ENCODE data around the gene KMT5B.

Gene KMT5B

DNA sequence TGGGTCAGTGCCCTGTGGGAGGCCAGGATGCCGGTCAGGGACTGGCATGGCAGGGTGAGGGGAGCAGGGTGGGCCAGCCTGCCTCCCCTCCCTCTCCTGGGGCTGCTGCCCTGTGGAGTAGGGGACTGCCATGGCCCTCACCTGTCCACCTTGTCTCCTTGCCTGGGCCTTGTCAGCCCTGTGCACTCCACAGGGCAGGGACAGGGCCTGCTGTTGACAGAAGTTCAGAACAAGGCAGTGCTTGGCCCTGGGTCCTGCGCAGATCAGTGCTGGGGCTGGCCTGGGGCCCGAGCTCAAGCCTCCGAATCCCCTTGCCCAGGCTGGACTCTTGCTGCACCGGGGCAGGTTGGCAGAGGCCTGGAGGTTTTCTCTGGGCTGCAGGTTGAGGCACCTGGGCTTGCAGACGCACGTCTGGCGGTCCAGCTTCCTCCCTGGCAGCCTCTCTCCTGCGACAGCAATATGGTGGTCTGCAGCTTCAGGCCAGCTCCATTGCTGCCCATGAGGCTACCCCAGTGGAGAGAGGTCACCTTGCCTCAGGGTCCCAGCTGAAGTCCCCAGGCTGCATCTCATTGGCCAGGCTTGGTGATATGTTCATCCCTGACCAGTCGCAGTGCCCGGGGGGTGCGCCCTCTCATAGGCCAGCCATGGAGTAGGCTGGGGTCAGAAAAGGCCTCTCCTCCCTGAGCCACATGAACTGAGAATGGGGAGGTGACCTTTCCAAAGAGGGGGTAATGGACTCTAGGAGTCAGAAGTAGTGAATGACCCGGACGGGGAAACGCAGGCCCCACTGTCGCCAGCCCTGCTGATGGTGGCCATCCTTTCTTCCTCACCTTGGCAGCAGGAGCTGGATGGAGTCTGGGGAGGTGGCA is 70.4 kb downstream of the KMT5B start:
- DNase-seq = no peak

GRCh38 chr11:68142028-68142412 is 71.1 kb downstream of the KMT5B start:
- DNase-seq = no peak

DNA sequence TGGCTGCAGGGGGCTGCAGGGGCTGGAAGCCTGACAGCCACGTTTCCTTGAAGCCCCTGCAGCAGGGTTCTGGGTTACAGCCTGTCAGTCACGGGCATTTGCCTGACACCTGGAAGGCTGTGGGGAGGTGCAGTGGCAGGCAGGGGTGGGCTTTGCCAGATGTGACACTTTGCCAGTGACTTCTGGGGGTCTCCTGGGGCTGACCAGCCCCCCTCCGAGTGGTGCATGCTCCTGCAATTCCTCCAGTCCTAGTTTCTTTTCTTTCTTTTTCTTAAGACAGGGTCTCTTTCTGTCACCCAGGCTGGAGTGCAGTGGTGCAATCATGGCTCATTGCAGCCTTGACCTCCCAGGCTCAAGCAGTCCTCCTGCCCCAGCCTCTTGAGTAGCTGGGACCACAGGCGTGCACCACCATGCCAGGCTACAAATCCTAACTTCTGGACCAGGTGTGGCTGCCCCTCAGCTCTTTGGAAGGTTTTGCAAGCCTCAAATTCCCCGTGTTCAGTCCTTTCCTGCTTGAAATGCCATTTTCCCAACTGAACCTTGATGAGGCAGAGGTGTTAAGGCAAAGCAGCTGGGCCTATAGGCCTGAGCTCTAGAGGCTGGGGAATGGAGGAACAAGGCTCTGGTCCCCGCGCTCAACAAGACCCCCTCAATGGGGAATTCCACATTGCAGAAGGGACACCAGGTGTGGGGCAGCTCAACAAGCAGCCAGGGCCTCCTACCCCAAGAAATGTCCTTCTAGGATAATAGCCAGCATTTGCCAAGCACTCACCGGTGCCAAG is 71.7 kb downstream of the KMT5B start:
- DNase-seq = peak; percentile 7

DNA sequence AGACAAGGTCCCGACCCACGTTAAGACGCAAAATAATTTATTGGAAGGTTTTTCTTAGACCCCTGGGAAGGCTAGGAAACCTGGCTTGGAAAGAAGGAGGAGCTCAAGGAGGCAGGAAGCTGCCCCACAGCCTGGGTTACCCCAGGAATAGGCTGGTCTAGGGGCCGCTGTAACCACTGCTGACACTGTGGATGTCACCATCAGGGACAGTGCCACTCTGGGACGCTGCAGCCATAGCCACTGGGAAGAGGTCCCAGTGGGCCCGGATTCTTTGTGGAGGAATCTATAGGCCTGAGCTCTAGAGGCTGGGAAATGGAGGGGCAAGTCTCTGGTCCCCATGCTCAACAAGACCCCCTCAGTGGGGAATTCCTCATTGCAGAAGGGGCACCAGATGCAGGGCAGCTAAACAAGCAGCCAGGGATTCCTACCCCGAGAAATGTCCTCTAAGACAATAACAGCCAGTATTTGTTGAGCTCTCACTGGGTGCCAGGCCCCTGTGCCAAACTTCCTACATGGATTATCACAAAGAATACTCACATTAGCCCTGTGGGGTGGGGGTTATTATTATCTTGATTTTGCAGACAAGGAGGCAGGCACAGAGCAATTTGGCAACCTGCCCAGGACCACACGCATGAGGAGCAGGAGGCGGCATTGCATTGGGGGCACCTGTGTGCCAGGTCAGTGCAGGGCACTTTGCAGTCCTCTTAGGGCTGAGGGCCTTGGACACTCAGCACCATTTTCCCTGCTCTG is 72.4 kb downstream of the KMT5B start:
- DNase-seq = peak; percentile 29

DNA sequence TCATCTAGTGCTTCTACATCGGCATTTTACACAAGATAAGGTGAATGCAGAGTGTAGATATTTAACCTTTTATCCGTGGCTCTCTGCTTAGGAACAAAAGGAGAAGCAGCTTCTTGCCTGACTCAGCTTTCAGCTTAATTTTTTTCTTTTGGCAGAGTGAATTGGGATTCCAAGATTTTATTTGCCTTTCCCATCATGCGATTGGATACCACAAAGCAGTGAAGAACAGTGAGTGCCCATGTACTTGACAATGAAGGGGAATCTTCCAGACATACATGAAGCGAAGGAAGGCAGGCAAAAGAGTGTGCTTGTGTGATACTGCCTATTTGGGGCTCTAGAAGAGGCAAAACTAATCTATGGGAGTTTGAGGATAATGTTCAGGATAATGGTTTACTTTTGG is 74.9 kb downstream of the KMT5B start:
- DNase-seq = no peak

DNA sequence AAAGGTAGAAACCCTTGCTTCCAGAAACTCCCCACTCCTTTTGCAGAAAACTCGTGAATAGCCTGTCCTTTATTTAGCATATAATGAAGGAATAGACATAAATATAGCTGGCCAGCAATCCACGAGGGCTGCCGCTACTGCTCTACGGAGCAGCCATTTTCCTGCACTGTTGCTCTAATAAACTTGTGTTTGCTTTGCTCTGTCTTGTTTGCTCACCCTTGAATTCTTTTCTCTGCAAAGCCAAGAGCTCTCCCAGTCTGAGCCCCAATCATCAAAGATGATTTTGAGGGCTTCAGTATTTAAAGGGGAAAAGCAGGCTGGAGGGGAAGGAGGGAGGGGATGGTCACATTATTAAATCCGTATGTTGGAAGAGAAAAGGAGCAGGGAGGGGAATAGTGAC is 75.3 kb downstream of the KMT5B start:
- no peak for DNase-seq

DNA sequence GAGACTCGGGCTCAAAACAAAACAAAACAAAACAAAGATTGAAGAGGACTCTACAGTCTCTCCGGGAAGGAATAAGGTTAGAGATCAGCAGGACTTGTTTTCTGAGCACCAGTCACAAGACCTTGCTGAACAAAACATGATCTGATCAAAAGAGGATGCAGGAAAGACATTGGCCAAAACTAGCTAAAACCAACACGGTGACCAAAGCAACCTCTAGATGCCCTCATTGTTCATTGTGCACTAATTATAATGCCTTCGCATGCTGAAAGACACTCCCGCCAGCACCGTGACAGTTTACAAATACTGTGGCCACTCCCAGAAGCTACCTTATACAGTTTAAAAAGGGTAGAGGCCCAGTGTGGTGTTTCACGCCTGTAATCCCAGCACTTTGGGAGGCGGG is 76.2 kb downstream of the KMT5B start:
- DNase-seq = no peak

GRCh38 chr11:68135161-68135560 is 77.9 kb downstream of the KMT5B start:
- no peak for DNase-seq

DNA sequence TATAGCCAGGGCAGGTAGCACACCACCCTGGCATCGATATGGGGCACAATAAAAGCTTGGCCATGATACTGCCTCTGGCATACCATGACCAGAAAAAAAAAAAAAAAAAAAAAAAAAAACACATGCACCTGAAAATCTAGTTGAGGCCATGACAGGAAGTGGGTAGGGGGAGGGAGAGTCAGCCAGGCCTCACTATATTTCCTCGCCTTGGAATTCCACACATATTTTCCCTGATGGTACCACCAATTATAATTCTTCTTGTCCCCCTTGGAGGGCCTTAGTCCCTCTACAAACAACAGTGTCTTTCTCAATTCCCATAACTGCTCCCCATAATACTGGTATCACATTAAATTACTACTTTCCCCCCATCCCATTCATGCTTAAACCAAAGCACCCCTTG is 79.3 kb downstream of the KMT5B start:
- DNase-seq = no peak

- no peak for DNase-seq
These were observed 83.0 kb downstream of the KMT5B start for GRCh38 chr11:68130121-68130520.

DNA sequence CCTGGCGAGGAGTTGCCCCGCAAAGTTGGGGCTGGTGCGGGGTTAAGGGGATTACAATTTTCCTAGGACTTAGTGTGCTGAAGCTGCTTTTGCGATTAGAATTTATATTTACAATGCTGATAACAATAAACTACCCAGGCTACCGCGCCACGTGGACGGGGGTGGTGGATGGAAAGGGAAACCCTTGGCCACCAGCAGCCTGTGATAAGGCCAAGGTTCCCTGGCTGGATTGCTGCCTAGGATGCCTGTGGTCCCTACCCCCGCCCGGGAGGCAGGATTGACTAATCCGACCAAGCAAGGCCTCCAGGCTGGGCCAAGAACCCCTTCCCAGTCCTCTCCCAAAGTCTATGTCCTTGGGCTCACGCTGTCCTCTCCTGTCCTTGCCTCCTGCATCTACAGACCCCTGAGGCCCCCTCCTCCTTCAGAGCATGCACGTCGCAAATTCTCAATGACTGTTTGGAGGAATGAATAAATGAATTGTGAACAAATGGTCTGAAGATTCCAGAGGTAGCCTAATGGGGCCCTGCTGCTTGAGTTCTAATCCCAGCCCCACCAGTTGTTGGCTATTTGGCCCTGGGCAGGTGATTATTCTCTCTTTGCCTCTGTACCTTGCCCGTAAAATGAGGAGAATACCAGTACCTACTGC is 84.3 kb downstream of the KMT5B start:
- no peak for DNase-seq

GRCh38 chr11:68127714-68128681 is 85.1 kb downstream of the KMT5B start:
- no peak for DNase-seq

GRCh38 chr11:68125164-68125563 is 87.9 kb downstream of the KMT5B start:
- no peak for DNase-seq

DNA sequence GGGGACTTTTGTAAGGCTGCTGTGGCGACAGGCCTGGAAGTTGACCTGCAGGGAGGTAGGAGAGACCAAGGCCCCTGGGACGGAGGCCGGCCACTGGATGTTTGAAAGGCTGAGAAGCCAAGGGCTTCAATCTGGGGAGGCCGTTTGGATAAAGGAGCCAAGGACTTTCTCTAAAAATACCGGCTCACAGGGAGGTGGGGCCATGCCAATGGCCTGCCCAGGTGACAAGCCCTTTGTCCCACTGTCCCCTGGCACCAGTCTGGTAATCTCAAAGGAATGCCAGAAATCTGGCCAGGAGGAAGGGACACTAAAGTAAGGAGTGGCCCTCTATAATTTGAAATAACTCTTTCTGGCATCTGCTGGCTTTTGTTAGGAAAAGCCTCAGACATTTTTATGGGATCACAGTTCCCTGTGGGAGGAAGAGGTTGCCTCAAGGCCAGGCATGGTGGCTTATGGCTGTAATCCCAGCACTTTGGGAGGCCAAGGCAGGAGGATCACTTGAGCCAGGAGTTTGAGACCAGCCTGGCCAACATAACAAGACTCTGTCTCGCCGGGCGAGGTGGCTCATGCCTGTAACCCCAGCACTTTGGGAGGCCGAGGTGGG is 90.1 kb downstream of the KMT5B start:
- no peak for DNase-seq

DNA sequence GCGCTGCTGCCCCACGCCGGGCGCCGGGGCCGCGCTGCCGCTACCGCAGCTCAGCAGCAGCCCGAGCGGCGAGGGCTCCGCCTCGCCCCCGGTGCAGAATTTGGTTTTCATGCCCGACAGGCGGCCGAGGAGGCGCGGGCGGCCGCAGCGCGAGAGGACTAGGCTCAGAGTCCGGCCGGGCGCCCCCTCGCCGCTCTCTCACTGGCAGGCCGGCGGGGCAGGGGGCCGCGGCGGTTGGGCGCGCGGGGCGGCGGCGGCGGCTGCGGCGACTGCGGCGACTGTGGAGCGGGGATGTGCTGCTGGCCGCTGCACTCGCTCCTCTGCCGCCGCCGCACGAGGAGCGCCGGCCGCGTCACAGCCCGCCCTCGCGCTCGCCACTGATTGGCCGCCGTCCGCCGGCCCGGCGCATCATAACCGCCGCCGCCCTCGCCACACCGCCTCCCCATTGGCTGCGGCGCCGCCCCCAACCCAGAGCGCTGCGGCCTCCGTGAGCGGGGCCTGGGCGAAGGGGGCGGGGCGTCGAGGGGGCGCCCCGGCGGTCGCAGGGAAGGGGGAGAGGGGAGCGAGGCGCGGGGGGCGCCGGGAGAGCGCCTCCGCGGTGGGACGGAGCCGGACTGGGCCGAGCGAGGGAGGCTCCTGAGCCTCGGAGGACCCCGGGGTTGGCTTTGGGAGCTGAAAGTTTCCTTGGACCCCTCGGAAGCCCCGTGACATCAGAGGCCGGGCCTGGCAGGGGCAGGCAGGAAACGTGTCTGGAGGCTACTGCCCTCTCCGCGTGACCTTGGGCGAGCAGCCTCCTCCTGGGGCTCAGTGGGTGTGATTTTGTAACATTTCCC is 91.8 kb downstream of the KMT5B start, which contains the start of gene CHKA:
Gene CHKA (minus strand): TSS at position 322 of the 833 bp plus-strand sequence. CDS start 211 bp downstream, at position 111.
- peak; percentile 83 for DNase-seq

DNA sequence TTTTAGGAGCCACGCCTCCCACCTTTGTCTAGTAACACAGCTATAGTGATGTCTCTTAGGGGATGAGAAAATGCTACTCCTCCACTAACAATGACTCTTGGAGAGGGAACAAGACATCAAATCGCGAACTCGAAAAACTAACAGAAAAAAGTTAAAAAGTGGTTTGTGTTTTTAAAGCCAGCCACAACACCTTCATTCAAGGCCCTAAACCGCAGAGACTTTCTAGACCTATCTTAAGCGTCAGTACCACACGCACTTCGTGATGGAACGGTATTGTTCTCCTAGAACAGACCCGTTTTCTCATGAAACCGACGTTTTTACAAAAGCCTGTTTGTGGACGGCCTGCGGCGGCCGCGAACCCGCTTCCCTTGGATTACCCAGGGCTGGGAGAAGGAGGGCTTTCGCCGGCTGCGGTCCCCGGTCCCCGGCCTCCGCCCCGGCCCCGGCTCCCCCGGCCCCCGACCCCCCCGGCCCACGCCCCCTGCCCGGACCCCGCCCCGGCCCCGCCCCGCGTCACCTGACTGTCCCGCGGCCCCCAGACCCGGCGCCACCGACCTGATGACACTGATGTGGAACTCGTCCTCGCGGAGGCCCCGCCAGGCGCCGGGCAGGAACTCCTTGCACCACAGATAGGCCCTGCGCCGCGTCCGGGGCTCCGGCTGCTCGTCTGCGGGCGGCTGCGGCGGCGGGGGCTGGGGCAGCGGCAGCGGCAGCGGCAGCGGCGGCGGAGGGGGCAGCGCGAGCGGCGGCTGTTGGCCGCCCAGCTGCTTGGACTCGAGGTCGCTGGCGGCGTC is 92.6 kb downstream of the KMT5B start:
- DNase-seq = no peak

GRCh38 chr11:68118706-68119448 is 94.2 kb downstream of the KMT5B start:
- no peak for DNase-seq

DNA sequence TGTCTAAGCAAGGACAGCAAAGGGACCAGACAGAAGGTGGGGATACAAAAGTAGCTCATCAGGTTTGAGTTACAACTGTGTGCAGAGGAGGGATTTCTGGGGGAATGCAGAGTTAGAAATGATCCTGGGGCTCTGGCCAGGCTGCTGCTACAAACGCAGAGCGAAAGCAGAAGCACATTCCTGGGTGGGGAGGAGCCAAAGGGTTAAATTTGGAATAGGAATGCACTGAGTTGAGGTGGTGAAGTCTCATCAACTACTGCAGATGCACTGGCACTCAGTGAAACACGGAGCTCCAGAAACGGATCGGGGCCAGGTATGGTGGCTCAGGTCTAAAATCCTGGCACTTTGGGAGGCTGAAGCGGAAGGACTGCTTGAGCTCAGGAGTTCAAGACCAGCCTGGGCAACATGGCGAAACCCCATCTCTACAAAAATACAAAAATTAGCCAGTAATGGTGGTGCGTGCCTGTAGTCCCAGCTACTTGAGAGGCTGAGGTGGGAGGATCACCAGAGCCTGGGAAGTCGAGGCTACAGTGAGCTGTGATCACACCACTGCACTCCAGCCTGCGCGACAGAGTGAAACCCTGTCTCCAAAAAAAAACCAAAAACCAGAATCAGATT is 95.1 kb downstream of the KMT5B start:
- DNase-seq = no peak

Measured in NCI-H446 treated with DMSO at 0.1 percent for 48 hours (cell line).